Measurements from ENCODE around the gene MAP4K3. TPM values are rescaled to one million over a fixed set of nuclear protein-coding genes. Genes with fewer than 3 reads are reported as not detected.

The MAP4K3 gene
- total and polyA plus RNA-seq, 2 of the 8 experiments (the other 6 are each of a cell fraction or from before 2014, with no cell fraction given), result 11.4 to 63.0 TPM

- H4K91ac ChIP-seq (replicated peaks; ENCODE audit: insufficient read length, low read length), result no peak overlapping the region
- peak overlapping the region; percentile 77; the same call in 1 of the 2 replicates for H2BK5ac ChIP-seq (ENCODE audit: low read depth, low read length)
- no peak overlapping the region for H3K9ac ChIP-seq (replicated peaks in 1 of 4; ENCODE audit: extremely low read depth in 1 of 4, low read depth in 3 of 4, low read length in 3 of 4)
- 89 to 100% methylated on average over 1 to 4 of the region's 4 CpGs for WGBS, 2 experiments (ENCODE audit: extremely low coverage in 1 of 2, insufficient coverage in 1 of 2, insufficient read length in 1 of 2, insufficient replicate concordance in 2 of 2, low coverage in 1 of 2, low lambda C conversion rate in 2 of 2, missing lambda C conversion rate in 1 of 2)
- H4K8ac ChIP-seq (ENCODE audit: extremely low read depth, insufficient read depth, low read length), result no peak overlapping the region
- FAIRE-seq (no peak), DNase-seq (ENCODE audit: low read depth in 1 of 2, low spot score in 2 of 2) (no peak)
- H3K4me3 ChIP-seq (ENCODE audit: extremely low read depth in 1 of 4, insufficient read depth in 2 of 4, low read depth in 3 of 4, low read length in 4 of 4), result no peak overlapping the region
- H2AK5ac ChIP-seq (ENCODE audit: low read depth, low read length), result no peak overlapping the region
- H3K14ac ChIP-seq (ENCODE audit: insufficient read length), result no peak overlapping the region
- POLR2A ChIA-PET (ENCODE audit: partially characterized antibody), result interaction anchor here (1.0 to 1.3 kb wide), 2 partner anchors 14 to 31 kb away, joined by 3 to 4 read pairs; partner anchors contain the start of gene MAP4K3
- no peaks in the 10 kb centered on the region for H3K79me1 ChIP-seq (ENCODE audit: low read depth, low read length)
- no peak overlapping the region for H2BK120ac ChIP-seq (replicated peaks; ENCODE audit: low read depth, low read length)
- no peaks in the 10 kb centered on the region for H3K27me3 ChIP-seq (replicated peaks in 1 of 4; ENCODE audit: control insufficient read depth in 3 of 4, extremely low read depth in 1 of 4, insufficient read depth in 3 of 4, low read length in 3 of 4)
- no peak overlapping the region for H3K56ac ChIP-seq (replicated peaks; ENCODE audit: insufficient read length, low read depth, low read length)
- no peaks in the 10 kb centered on the region for H4K20me1 ChIP-seq (replicated peaks in 1 of 2; ENCODE audit: control insufficient read depth in 1 of 2, insufficient read depth in 2 of 2, low read length in 2 of 2)
- no peak overlapping the region; the same call in 1 of the 2 replicates for H3K18ac ChIP-seq (ENCODE audit: extremely low read depth, low read length)
- H3K23ac ChIP-seq (ENCODE audit: insufficient read length), result no peak overlapping the region
- CTCF ChIA-PET (ENCODE audit: partially characterized antibody), result interaction anchor here (1.4 to 2.1 kb wide), 2 partner anchors 89 to 262 kb away, joined by 4 to 9 read pairs; no protein-coding TSS in a partner anchor
- no peaks in the 10 kb centered on the region for H3K36me3 ChIP-seq (ENCODE audit: control insufficient read depth in 2 of 4, insufficient read depth in 4 of 4, low read length in 3 of 4)
- H2AFZ ChIP-seq (ENCODE audit: low read length), result no peak overlapping the region
- no peak overlapping the region; a peak in 1 of 4 replicates for H3K4me2 ChIP-seq (ENCODE audit: insufficient read depth in 1 of 2, low read depth in 2 of 2, low read length in 2 of 2)
- H3K9me3 ChIP-seq (ENCODE audit: insufficient read depth in 2 of 2, low read depth in 1 of 2, low read length in 1 of 2), result no peaks in the 10 kb centered on the region
- no peak overlapping the region for H3K27ac ChIP-seq (ENCODE audit: low read depth, low read length)
- TF ChIP-seq SIN3A (conservative IDR thresholded peaks at IDR 0.05 in 1 of 2, IDR thresholded peaks at IDR 0.05 in 1 of 2; ENCODE audit: low read depth in 1 of 2, low read length in 2 of 2) (no peak), CEBPB (IDR thresholded peaks at IDR 0.05; ENCODE audit: low read depth, low read length) (peak; percentile 64)
- no peak overlapping the region for H3K4ac ChIP-seq (replicated peaks; ENCODE audit: insufficient read length, low read depth, low read length)
- no peak overlapping the region for H2BK15ac ChIP-seq (ENCODE audit: low read length)
- no peaks in the 10 kb centered on the region for H3K79me2 ChIP-seq (ENCODE audit: control insufficient read depth in 1 of 2, insufficient read depth in 2 of 2, low read length in 2 of 2)
- H4K5ac ChIP-seq (ENCODE audit: insufficient read length, low read depth, low read length), result no peak overlapping the region
- no peaks in the 10 kb centered on the region for H3K23me2 ChIP-seq (ENCODE audit: low read depth, low read length)
- no peak overlapping the region for H2BK12ac ChIP-seq (ENCODE audit: low read depth, low read length)
- peaks cover 0 to 10% (median 7%) of the 10 kb centered on the region in 4 experiments; a peak in 3 of 7 replicates for H3K4me1 ChIP-seq (replicated peaks in 1 of 4; ENCODE audit: control insufficient read depth in 3 of 4, insufficient read depth in 4 of 4, low read length in 3 of 4)
- no peak overlapping the region for H2BK20ac ChIP-seq (ENCODE audit: low read length)
These were observed 31.7 kb upstream of the MAP4K3 start for GRCh38 chr2:39468579-39469451.
